ENCODE data around the gene LZTFL1.

LZTFL1 gene

DNA sequence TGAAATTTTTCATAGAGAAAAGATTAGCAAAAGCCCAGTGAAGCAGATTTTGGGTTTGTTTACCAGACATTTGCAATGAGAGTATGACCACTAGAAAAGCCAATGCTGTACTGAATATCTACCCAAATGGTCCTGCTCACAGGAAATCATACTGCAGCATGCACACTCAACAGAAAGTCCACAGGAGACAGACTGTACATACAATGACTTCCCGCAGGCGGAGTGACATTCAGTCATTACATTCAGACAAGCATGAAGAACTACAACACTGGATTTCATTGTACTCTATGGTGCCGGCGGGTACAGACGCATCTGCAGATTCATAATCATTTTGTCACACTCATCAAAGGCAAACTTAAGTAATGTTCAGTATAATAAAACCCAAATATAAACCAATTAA, 11.8 kb downstream of the LZTFL1 start:
- Histone ChIP-seq H3K36me3 (ENCODE audit: low read length) (no peaks in the 10 kb centered on the region), H3K27ac (ENCODE audit: low read depth, low read length) (no peak overlapping the region), H2AFZ (ENCODE audit: low read depth, low read length, severe bottlenecking) (no peak overlapping the region), H3K4me3 (ENCODE audit: insufficient read depth, low read length, poor library complexity, severe bottlenecking) (no peak overlapping the region), H3K4me2 (ENCODE audit: low read depth, low read length, poor library complexity, severe bottlenecking) (no peak overlapping the region), H3K9me2 (replicated peaks; ENCODE audit: insufficient read depth, low read length) (no peaks in the 10 kb centered on the region), H4K20me1 (ENCODE audit: low read depth, low read length) (no peaks in the 10 kb centered on the region), H3K79me2 (ENCODE audit: insufficient read depth, low read length) (no peaks in the 10 kb centered on the region), H3K9ac (ENCODE audit: low read length) (no peak overlapping the region), H3K27me3 (ENCODE audit: low read length) (no peaks in the 10 kb centered on the region), H3F3A (ENCODE audit: insufficient read depth) (no peaks in the 10 kb centered on the region), H3K9me3 (ENCODE audit: insufficient read depth, low read length) (no peaks in the 10 kb centered on the region)
- no peak for TF ChIP-seq EZH2phosphoT487 (conservative IDR thresholded peaks at IDR 0.05; ENCODE audit: low read length)
- TF ChIP-seq CTCF (IDR thresholded peaks at IDR 0.05; ENCODE audit: insufficient read depth, low read length, poor library complexity, severe bottlenecking): no peak

DNA sequence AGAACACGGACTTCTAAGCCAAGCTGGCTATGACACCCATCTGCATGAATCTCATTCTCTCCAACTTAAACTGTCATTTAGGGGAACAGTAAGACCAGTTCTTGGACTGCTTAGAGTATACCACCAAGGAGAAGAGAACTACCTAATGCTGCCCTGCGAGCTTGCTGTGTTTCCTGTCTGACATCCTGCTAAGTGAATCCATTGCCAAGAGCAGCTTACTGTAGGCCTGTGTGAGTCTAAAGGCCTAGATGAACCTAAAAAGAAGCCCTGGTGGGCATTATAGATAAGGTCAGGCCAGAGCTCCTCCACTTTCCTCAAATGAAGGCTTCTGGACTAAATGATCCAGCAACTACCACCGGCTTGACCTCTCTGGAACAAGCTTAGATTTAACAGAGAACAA, 15.0 kb downstream of the LZTFL1 start:
- TF ChIP-seq CTCF (IDR thresholded peaks at IDR 0.05; ENCODE audit: insufficient read depth, low read length, poor library complexity, severe bottlenecking): no peak
- TF ChIP-seq EZH2phosphoT487 (conservative IDR thresholded peaks at IDR 0.05; ENCODE audit: low read length): no peak
- Histone ChIP-seq H3K9me3 (ENCODE audit: insufficient read depth, low read length) (no peaks in the 10 kb centered on the region), H3K27ac (ENCODE audit: low read depth, low read length) (no peak overlapping the region), H4K20me1 (ENCODE audit: low read depth, low read length) (no peaks in the 10 kb centered on the region), H3K27me3 (ENCODE audit: low read length) (no peaks in the 10 kb centered on the region), H2AFZ (ENCODE audit: low read depth, low read length, severe bottlenecking) (no peak overlapping the region), H3K4me2 (ENCODE audit: low read depth, low read length, poor library complexity, severe bottlenecking) (no peak overlapping the region), H3K9ac (ENCODE audit: low read length) (no peak overlapping the region), H3K79me2 (ENCODE audit: insufficient read depth, low read length) (no peaks in the 10 kb centered on the region), H3K4me3 (ENCODE audit: insufficient read depth, low read length, poor library complexity, severe bottlenecking) (no peak overlapping the region), H3F3A (ENCODE audit: insufficient read depth) (no peaks in the 10 kb centered on the region), H3K36me3 (ENCODE audit: low read length) (no peaks in the 10 kb centered on the region), H3K9me2 (replicated peaks; ENCODE audit: insufficient read depth, low read length) (no peaks in the 10 kb centered on the region)

DNA sequence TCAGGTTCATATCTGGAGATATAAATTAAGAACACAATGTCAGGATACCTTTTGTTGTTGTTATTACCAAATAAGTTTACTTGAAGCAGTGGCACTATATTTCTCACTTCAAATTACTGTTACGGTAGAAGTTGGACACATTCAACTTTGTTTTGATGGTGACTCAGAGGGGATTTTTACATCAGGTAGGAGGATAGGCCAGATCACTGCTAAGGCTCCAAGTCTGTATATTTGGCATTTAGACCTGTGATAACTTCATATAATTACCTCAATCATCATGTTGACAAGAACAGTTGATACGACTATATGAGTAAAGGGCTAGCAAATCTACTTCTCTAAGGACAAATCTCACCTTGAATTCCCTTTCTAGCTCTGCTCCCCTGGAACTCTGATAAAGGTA, 15.6 kb downstream of the LZTFL1 start:
- H3K27me3 ChIP-seq (ENCODE audit: low read length): no peaks in the 10 kb centered on the region
- H3K4me3 ChIP-seq (ENCODE audit: insufficient read depth, low read length, poor library complexity, severe bottlenecking): no peak overlapping the region
- no peaks in the 10 kb centered on the region for H3F3A ChIP-seq (ENCODE audit: insufficient read depth)
- H3K27ac ChIP-seq (ENCODE audit: low read depth, low read length): no peak overlapping the region
- H4K20me1 ChIP-seq (ENCODE audit: low read depth, low read length): no peaks in the 10 kb centered on the region
- TF ChIP-seq EZH2phosphoT487 (conservative IDR thresholded peaks at IDR 0.05; ENCODE audit: low read length): no peak
- no peak for TF ChIP-seq CTCF (IDR thresholded peaks at IDR 0.05; ENCODE audit: insufficient read depth, low read length, poor library complexity, severe bottlenecking)
- H3K4me2 ChIP-seq (ENCODE audit: low read depth, low read length, poor library complexity, severe bottlenecking): no peak overlapping the region
- H2AFZ ChIP-seq (ENCODE audit: low read depth, low read length, severe bottlenecking): no peak overlapping the region
- H3K79me2 ChIP-seq (ENCODE audit: insufficient read depth, low read length): no peaks in the 10 kb centered on the region
- H3K36me3 ChIP-seq (ENCODE audit: low read length): no peaks in the 10 kb centered on the region
- H3K9me2 ChIP-seq (replicated peaks; ENCODE audit: insufficient read depth, low read length): no peaks in the 10 kb centered on the region
- no peaks in the 10 kb centered on the region for H3K9me3 ChIP-seq (ENCODE audit: insufficient read depth, low read length)
- no peak overlapping the region for H3K9ac ChIP-seq (ENCODE audit: low read length)

DNA sequence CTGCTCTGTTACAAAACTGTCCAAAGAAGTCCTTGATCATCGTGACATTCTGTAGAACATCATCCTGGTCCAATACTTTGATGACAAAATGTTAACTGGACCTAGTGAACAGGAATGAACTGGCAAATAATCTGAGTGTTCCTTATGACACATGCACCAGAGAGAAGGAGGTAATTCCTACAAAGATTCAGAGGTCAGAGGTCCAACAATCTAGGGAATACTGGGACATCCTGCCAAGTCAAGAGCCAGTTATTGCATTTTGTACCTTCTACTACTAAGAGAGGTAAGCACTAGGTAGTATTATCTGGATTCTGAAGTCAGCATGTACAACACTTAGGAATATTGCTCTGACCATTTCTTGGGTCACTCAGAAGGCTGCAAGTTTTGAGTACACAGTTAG, 20.8 kb downstream of the LZTFL1 start:
- Histone ChIP-seq H3F3A (ENCODE audit: insufficient read depth) (no peaks in the 10 kb centered on the region), H3K9ac (ENCODE audit: low read length) (no peak overlapping the region), H3K4me3 (ENCODE audit: insufficient read depth, low read length, poor library complexity, severe bottlenecking) (no peak overlapping the region), H3K36me3 (ENCODE audit: low read length) (no peaks in the 10 kb centered on the region), H3K27ac (ENCODE audit: low read depth, low read length) (no peak overlapping the region), H4K20me1 (ENCODE audit: low read depth, low read length) (no peaks in the 10 kb centered on the region), H3K4me2 (ENCODE audit: low read depth, low read length, poor library complexity, severe bottlenecking) (no peak overlapping the region), H3K27me3 (ENCODE audit: low read length) (no peaks in the 10 kb centered on the region), H3K79me2 (ENCODE audit: insufficient read depth, low read length) (no peaks in the 10 kb centered on the region), H3K9me3 (ENCODE audit: insufficient read depth, low read length) (no peaks in the 10 kb centered on the region), H2AFZ (ENCODE audit: low read depth, low read length, severe bottlenecking) (no peak overlapping the region), H3K9me2 (replicated peaks; ENCODE audit: insufficient read depth, low read length) (no peaks in the 10 kb centered on the region)
- TF ChIP-seq EZH2phosphoT487 (conservative IDR thresholded peaks at IDR 0.05; ENCODE audit: low read length) (no peak), CTCF (IDR thresholded peaks at IDR 0.05; ENCODE audit: insufficient read depth, low read length, poor library complexity, severe bottlenecking) (no peak)

Data from SU-DHL-6 (cell line).